Fibroblast of skin of right quadriceps (primary cell): Measurements from ENCODE around the gene SLC15A1.

Experiments
- DNase-seq: peaks from one replicate; pipeline ENCODE4 v3.0.0-alpha.2; 2013

SLC15A1 gene

GRCh38 chr13:98752467-98753290 is at the start of gene SLC15A1:
TSS of gene SLC15A1 (minus strand) at chr13:98752672. CDS start at chr13:98752598, 74 bp downstream.
- DNase-seq = no peak

- DNase-seq = no peak
These were observed 49.4 kb upstream of the SLC15A1 start for GRCh38 chr13:98801626-98802418.

- no peak for DNase-seq
These were observed 47.6 kb upstream of the SLC15A1 start for GRCh38 chr13:98800078-98800477.

GRCh38 chr13:98798849-98799645 is 46.6 kb upstream of the SLC15A1 start:
- DNase-seq = peak; percentile 90

- DNase-seq = peak; percentile 26
These were observed 45.0 kb upstream of the SLC15A1 start for GRCh38 chr13:98797456-98797855.

- DNase-seq = no peak
These were observed 44.3 kb upstream of the SLC15A1 start for GRCh38 chr13:98796798-98797197.

- DNase-seq = no peak
These were observed 43.7 kb upstream of the SLC15A1 start for GRCh38 chr13:98796191-98796590.

GRCh38 chr13:98795220-98795619 is 42.7 kb upstream of the SLC15A1 start:
- no peak for DNase-seq

- DNase-seq = no peak
These were observed 42.0 kb upstream of the SLC15A1 start for GRCh38 chr13:98794498-98794897.

- DNase-seq = no peak
These were observed 40.5 kb upstream of the SLC15A1 start for GRCh38 chr13:98792785-98793495.

- no peak for DNase-seq
These were observed 39.8 kb upstream of the SLC15A1 start for GRCh38 chr13:98792321-98792720.

- no peak for DNase-seq
These were observed 39.1 kb upstream of the SLC15A1 start for GRCh38 chr13:98791611-98792010.

- no peak for DNase-seq
These were observed 35.5 kb upstream of the SLC15A1 start for GRCh38 chr13:98787996-98788395.

GRCh38 chr13:98787173-98787572 is 34.7 kb upstream of the SLC15A1 start:
- no peak for DNase-seq

- DNase-seq = no peak
These were observed 33.6 kb upstream of the SLC15A1 start for GRCh38 chr13:98786023-98786422.

GRCh38 chr13:98785405-98785804 is 32.9 kb upstream of the SLC15A1 start:
- DNase-seq = no peak

GRCh38 chr13:98784666-98785065 is 32.2 kb upstream of the SLC15A1 start:
- no peak for DNase-seq

- DNase-seq = no peak
These were observed 31.5 kb upstream of the SLC15A1 start for GRCh38 chr13:98783856-98784478.

- no peak for DNase-seq
These were observed 30.2 kb upstream of the SLC15A1 start for GRCh38 chr13:98782654-98783053.

GRCh38 chr13:98781905-98782304 is 29.4 kb upstream of the SLC15A1 start:
- no peak for DNase-seq

- DNase-seq = no peak
These were observed 29.0 kb upstream of the SLC15A1 start for GRCh38 chr13:98781470-98781869.

- DNase-seq = no peak
These were observed 28.6 kb upstream of the SLC15A1 start for GRCh38 chr13:98781045-98781444.
